RWPE2 (cell line): ENCODE measurements around the gene GPATCH4.

Experiments used
- ATAC-seq: fragments of 200-7000 bp; cut with Tn5 transposase; 3 replicates; pipeline ENCODE4 v1.9.1; 2021; ENCODE audit warnings: low read depth
- DNase-seq: peaks from one replicate; pipeline ENCODE4 v3.0.0-alpha.2; 2020; ENCODE audit warnings: low spot score
- H3K27ac ChIP-seq: fragments of 450-650 bp; 2 replicates; pipeline ENCODE4 v1.5.1; 2017; ENCODE audit warnings: mild to moderate bottlenecking; ENCODE audit not compliant: poor library complexity, severe bottlenecking
- H3K27me3 ChIP-seq: fragments of 250-450 bp; sonication (Bioruptor Pico); 2 replicates; pipeline ENCODE4 v1.5.1; 2021; ENCODE audit warnings: mild to moderate bottlenecking, moderate library complexity; ENCODE audit not compliant: insufficient read depth, poor library complexity, severe bottlenecking
- H3K36me3 ChIP-seq: fragments of 250-450 bp; sonication (Bioruptor Pico); 2 replicates; pipeline ENCODE4 v1.5.1; 2020; ENCODE audit warnings: low read depth, mild to moderate bottlenecking, moderate library complexity
- H3K4me1 ChIP-seq: fragments of 250-450 bp; sonication (Bioruptor Pico); 2 replicates; pipeline ENCODE4 v1.5.1; 2021; ENCODE audit warnings: mild to moderate bottlenecking, moderate library complexity; ENCODE audit not compliant: insufficient read depth, poor library complexity, severe bottlenecking
- H3K4me3 ChIP-seq: fragments of 250-450 bp; sonication (Bioruptor Pico); 2 replicates; pipeline ENCODE4 v1.5.1; 2021; ENCODE audit warnings: mild to moderate bottlenecking, moderate library complexity; ENCODE audit not compliant: severe bottlenecking
- H3K9me3 ChIP-seq: fragments of 250-450 bp; sonication (Bioruptor Pico); 2 replicates; pipeline ENCODE4 v1.5.1; 2021; ENCODE audit warnings: mild to moderate bottlenecking, moderate library complexity; ENCODE audit not compliant: severe bottlenecking
- TF ChIP-seq, protein P1 (sequence below): fragments of 450-650 bp; IDR thresholded peaks from one replicate; pipeline ENCODE4 v1.5.1; 2017; ENCODE audit warnings: mild to moderate bottlenecking, moderate library complexity; ENCODE audit not compliant: poor library complexity, severe bottlenecking

The GPATCH4 gene

DNA sequence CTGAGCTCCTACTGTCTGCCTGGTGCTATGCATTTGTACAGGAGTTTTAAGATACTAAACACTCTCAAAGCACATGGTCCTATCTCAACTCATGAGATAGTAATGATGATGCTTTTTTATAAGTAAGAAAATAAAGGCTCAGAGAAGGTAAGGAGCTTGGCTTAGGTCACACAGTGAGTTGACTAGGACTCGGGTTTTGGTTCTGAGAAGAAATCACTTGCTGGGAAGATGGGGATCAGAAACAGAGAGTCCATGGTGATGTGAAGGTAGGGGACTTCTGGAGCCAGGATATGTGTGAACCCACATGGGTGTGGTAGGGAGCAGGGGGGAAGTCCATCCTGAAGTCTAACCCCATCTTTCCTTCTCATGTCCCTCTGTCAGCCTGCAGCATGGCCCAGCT lies 44.4 kb upstream of the GPATCH4 start:
- DNase-seq, result no peak
- Histone ChIP-seq H3K9me3 (no peaks in the 10 kb centered on the region), H3K4me3 (no peak overlapping the region), H3K4me1 (no peaks in the 10 kb centered on the region), H3K36me3 (no peaks in the 10 kb centered on the region), H3K27ac (no peak overlapping the region), H3K27me3 (peaks cover 74% of the 10 kb centered on the region)
- ATAC-seq, result no peak
- TF ChIP-seq, protein P1, sequence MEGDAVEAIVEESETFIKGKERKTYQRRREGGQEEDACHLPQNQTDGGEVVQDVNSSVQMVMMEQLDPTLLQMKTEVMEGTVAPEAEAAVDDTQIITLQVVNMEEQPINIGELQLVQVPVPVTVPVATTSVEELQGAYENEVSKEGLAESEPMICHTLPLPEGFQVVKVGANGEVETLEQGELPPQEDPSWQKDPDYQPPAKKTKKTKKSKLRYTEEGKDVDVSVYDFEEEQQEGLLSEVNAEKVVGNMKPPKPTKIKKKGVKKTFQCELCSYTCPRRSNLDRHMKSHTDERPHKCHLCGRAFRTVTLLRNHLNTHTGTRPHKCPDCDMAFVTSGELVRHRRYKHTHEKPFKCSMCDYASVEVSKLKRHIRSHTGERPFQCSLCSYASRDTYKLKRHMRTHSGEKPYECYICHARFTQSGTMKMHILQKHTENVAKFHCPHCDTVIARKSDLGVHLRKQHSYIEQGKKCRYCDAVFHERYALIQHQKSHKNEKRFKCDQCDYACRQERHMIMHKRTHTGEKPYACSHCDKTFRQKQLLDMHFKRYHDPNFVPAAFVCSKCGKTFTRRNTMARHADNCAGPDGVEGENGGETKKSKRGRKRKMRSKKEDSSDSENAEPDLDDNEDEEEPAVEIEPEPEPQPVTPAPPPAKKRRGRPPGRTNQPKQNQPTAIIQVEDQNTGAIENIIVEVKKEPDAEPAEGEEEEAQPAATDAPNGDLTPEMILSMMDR, result no peak

DNA sequence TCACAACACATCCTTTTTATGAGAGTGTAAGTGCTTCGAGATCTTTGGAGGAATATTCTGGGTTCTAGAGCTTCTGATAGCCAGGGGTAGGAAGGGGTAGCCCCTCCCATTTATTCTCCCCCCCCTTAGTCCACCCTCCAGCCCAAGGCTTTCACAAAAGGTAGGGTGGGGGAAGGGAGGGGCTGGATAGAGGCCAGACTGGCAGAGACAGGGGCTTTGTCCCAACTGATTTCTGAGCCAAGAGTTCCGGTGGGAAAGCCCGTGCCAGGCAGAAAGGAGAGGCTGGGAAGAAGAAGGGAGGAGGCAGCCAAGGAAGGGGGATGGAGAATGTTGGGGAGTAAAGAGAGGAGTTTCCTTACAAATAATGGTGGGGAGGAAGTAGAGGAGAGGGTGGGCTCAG lies 43.8 kb upstream of the GPATCH4 start:
- Histone ChIP-seq H3K9me3 (no peaks in the 10 kb centered on the region), H3K27me3 (peaks cover 80% of the 10 kb centered on the region), H3K27ac (no peak overlapping the region), H3K4me1 (no peaks in the 10 kb centered on the region), H3K4me3 (no peak overlapping the region), H3K36me3 (no peaks in the 10 kb centered on the region)
- TF ChIP-seq, protein P1, result no peak
- ATAC-seq, result no peak
- DNase-seq, result no peak

DNA sequence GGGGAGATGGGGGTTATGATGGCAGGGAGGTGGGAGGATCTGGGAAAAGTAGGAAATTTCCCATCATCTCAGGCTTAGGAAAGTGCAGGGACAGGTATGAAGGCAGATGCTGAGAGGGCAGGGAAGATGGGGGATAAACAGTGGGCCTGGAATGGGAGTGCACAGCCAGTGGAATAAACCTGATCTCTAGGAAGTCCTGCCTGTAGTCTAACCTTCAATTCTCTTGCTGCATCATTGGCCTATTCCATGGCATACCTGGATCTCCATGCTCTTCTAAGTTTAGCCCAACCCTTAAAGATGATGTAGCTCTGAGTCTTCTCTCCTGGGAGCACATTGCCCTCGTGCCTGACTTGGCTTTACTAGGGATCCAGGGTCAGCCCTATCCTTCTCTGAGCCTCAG lies 43.4 kb upstream of the GPATCH4 start:
- Histone ChIP-seq H3K4me1 (no peaks in the 10 kb centered on the region), H3K4me3 (no peak overlapping the region), H3K36me3 (no peaks in the 10 kb centered on the region), H3K27me3 (peaks cover 83% of the 10 kb centered on the region), H3K9me3 (no peaks in the 10 kb centered on the region), H3K27ac (no peak overlapping the region)
- TF ChIP-seq, protein P1, result no peak
- no peak for DNase-seq
- ATAC-seq, result no peak

DNA sequence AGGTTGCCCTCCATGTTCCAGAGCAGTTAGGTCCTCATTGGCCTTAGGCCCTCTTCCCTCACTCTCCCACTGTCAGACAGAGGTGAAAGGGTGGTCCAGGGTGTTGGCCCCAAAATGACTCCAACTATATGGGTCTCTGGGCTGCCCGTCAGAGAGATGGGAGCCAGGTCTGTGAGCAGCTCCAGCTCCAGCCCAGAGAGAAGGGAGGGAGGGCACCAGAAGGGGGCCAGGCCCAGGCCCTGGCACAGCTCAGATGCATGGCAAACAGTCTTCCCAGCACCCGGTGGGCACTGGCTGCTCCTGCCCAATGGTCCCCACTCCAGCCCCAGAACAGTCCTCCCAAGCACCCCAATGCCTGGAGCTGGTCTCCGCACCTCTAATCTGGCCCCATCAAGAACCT lies 42.9 kb upstream of the GPATCH4 start:
- no peaks in the 10 kb centered on the region for H3K36me3 ChIP-seq
- H3K27me3 ChIP-seq, result peaks cover 83% of the 10 kb centered on the region
- no peaks in the 10 kb centered on the region for H3K9me3 ChIP-seq
- TF ChIP-seq, protein P1, result no peak
- H3K27ac ChIP-seq, result no peak overlapping the region
- no peak overlapping the region for H3K4me3 ChIP-seq
- H3K4me1 ChIP-seq, result no peaks in the 10 kb centered on the region
- DNase-seq (no peak), ATAC-seq (no peak)

DNA sequence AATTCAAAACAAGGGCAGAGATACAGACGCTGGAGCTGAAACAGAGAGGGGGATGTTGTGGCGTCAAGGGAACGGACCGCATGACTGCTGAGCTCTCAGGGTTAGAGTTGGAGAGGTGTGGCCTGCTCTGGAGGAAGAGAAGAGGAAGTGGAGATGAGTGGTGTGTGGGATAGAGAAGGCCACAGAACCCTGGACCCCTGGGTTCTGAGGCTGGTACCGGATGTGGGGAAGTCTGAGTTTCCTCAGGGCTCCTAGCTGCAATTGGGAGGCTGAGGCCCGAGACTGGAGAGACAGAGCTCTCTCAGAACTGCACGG lies 42.5 kb upstream of the GPATCH4 start:
- DNase-seq (no peak), ATAC-seq (no peak)
- TF ChIP-seq, protein P1, result no peak
- Histone ChIP-seq H3K9me3 (no peaks in the 10 kb centered on the region), H3K4me1 (no peaks in the 10 kb centered on the region), H3K4me3 (no peak overlapping the region), H3K27ac (no peak overlapping the region), H3K27me3 (peaks cover 84% of the 10 kb centered on the region), H3K36me3 (no peaks in the 10 kb centered on the region)
